Myocyte (in vitro differentiated cells): ENCODE results near the gene PRCC. TPM values are rescaled to one million over a fixed set of nuclear protein-coding genes. Genes with fewer than 3 reads are reported as not detected.

Experiments
- DNase-seq: peaks from one replicate; pipeline ENCODE4 v3.0.0-alpha.2; 2012; ENCODE audit warnings: low read depth
- total RNA-seq: library from RNA; depleted of rRNA; stranded (reverse); fragments of >200 nt; gene quantifications from 2 replicates; pipeline ENCODE4 v1.2.3, GENCODE V29; 2014

Gene PRCC
- total RNA-seq, 1 donor from 2014 or later = 52.6 TPM

DNA sequence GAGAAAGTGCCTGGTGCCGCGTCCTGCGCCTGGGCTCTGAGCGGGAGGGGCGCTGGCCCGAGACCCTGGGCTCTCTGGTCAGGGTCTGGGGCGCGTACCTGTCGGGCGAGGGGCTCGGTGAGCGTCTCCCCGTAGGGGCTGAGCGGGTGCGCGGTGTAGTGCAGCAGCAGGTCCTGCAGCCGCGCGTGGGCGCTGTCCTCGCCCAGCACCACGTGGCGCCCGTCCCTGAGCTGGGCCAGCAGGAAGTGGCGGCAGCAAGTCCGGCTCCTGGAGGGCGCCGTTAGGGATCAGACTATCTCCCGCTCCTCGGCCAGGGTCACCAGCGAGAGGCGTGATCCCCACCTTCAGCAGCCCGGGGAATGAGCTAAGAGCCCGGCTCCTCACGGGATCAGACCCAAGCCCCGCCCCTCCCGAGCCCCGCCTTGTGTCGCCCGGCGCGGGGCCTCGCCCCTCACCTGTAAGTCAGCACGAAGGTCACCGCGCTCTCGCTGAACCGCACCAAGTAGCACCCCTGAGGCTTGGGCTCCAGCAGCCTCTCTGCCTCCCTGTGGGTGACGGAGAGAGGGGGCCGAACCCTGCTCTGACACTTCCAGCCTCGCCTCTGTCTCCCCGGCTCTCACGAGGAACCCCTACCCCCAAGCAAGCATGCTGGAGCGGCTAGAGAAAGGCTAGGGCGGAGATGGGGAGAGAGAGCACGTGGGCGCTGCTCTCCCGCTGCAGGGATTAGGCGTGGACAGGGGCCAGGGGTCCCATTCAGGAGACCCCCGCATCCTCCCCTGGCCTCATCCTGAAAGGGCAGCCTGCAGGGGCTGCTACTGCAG is 46.6 kb downstream of the PRCC start:
- DNase-seq = no peak

GRCh38 chr1:156814571-156815260 is 47.4 kb downstream of the PRCC start:
- DNase-seq = no peak

- peak; percentile 32 for DNase-seq
Measured at GRCh38 chr1:156815307-156815826, 48.0 kb downstream of the PRCC start.

- DNase-seq = no peak
Measured at GRCh38 chr1:156815961-156816422, 48.7 kb downstream of the PRCC start.

DNA sequence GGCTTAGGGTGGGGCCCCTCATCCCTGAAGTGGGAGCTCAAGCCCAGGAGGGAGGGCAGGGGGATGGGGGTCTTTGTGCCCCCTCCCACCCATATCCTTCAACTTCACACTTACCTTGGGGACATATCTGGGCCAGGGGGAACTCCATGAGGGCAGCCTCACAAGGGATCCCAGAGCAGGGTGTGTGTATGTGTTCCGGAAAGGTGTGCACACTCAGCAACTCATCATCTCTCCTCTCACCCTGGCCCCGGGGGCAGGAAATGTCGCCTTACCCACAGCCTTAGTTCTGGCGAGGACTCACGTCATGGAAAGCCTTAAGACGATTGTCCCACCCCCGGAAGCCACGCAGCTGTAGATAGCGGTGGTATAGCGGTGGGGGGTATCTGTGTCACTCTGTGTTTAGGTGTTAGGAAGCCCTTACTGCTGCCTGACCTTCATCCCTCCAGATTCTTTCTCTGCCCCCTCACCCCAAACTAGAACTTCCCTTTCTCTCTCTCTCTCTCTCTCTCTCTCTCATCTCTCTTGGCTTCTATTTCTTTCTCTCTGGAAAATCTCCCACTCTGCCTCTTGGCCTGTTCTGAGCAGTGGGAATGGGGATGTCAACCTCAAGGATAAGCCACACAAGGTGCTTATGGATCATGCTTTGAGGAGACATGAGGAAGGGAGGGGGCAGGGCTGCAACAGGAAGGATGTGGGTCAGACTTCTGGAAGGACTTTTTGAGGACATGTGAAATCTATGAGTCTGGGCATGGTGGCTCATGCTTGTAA is 49.4 kb downstream of the PRCC start, which contains the start of gene SH2D2A:
Gene SH2D2A (minus strand): TSS at position 288 of the 768 bp plus-strand sequence. CDS start 140 bp downstream, at position 148.
- DNase-seq = no peak

GRCh38 chr1:156821801-156822200 is 54.5 kb downstream of the PRCC start:
- peak; percentile 50 for DNase-seq

GRCh38 chr1:156822680-156823079 is 55.3 kb downstream of the PRCC start:
- no peak for DNase-seq

GRCh38 chr1:156823210-156823790 is 56.0 kb downstream of the PRCC start:
- DNase-seq = no peak

GRCh38 chr1:156826630-156827029 is 59.3 kb downstream of the PRCC start:
- no peak for DNase-seq

GRCh38 chr1:156828400-156829124 is 61.2 kb downstream of the PRCC start:
- DNase-seq = no peak

- no peak for DNase-seq
Measured at GRCh38 chr1:156832434-156832833, 65.1 kb downstream of the PRCC start.

- no peak for DNase-seq
Measured at GRCh38 chr1:156833603-156834002, 66.3 kb downstream of the PRCC start.

GRCh38 chr1:156834322-156834721 is 67.0 kb downstream of the PRCC start:
- no peak for DNase-seq

GRCh38 chr1:156836041-156836654 is 68.8 kb downstream of the PRCC start:
- DNase-seq = no peak

- no peak for DNase-seq
Measured at GRCh38 chr1:156836892-156837291, 69.6 kb downstream of the PRCC start.

- DNase-seq = peak; percentile 51
Measured at GRCh38 chr1:156838972-156839371, 71.6 kb downstream of the PRCC start.

GRCh38 chr1:156839426-156840109 is 72.2 kb downstream of the PRCC start:
- DNase-seq = no peak

GRCh38 chr1:156840186-156840897 is 73.0 kb downstream of the PRCC start:
- DNase-seq = no peak

GRCh38 chr1:156840898-156841279 is 73.6 kb downstream of the PRCC start:
- no peak for DNase-seq
